Astrocyte of the cerebellum (primary cell): ENCODE measurements around the gene ACYP2.
"Not testable (repeated sequence)": the region's sequence is repeated elsewhere in the genome, so short reads cannot be mapped to it uniquely, and the experiment has no call there.

Experiments used
- DNase-seq: peaks from one replicate; pipeline ENCODE4 v3.0.0-alpha.2; 2011; ENCODE audit warnings: low read depth
- H3K4me3 ChIP-seq: 2 replicates; pipeline ENCODE4 v1.5.1; 2011; ENCODE audit warnings: mild to moderate bottlenecking, low read depth, low read length, moderate library complexity
- CTCF ChIP-seq: IDR thresholded peaks from 2 replicates; pipeline ENCODE4 v1.5.1; 2012; ENCODE audit warnings: low read length, low read depth, moderate library complexity, mild to moderate bottlenecking; ENCODE audit errors: missing control alignments
- in situ Hi-C: cut with HindIII; loops from 2 replicates; pipeline ENCODE4 v1.10.0; 2017; ENCODE audit warnings: low sequenced_read_pairs

The ACYP2 gene

GRCh38 chr2:54261537-54261936 lies 146.1 kb downstream of the ACYP2 start:
- in situ Hi-C loops: no loop called here
- no peak overlapping the region for H3K4me3 ChIP-seq
- DNase-seq: no peak
- TF ChIP-seq CTCF: no peak

- TF ChIP-seq CTCF: no peak
- in situ Hi-C loops: no loop called here
- H3K4me3 ChIP-seq: no peak overlapping the region
- DNase-seq: no peak
These were observed 146.8 kb downstream of the ACYP2 start for GRCh38 chr2:54262015-54262765.

GRCh38 chr2:54265081-54265480 lies 149.7 kb downstream of the ACYP2 start:
- DNase-seq, H3K4me3 ChIP-seq, in situ Hi-C loops: not testable (repeated sequence)

- in situ Hi-C loops: no loop called here
- TF ChIP-seq CTCF: no peak
- DNase-seq: peak; percentile 4
- H3K4me3 ChIP-seq: no peak overlapping the region
These were observed 152.2 kb downstream of the ACYP2 start for GRCh38 chr2:54267577-54267976.

- no peak for DNase-seq
- in situ Hi-C loops: no loop called here
- H3K4me3 ChIP-seq: no peak overlapping the region
- no peak for TF ChIP-seq CTCF
These were observed 155.8 kb downstream of the ACYP2 start for GRCh38 chr2:54271189-54271588.

- no peak for TF ChIP-seq CTCF
These were observed 156.6 kb downstream of the ACYP2 start for GRCh38 chr2:54271843-54272627.

GRCh38 chr2:54274781-54275242 lies 159.4 kb downstream of the ACYP2 start:
- in situ Hi-C loops: no loop called here
- TF ChIP-seq CTCF: no peak
- DNase-seq: peak; percentile 11
- H3K4me3 ChIP-seq: no peak overlapping the region

More at GRCh38 chr2:54271843-54272627, 156.6 kb downstream of the ACYP2 start:
- in situ Hi-C loops: no loop called here
- no peak overlapping the region for H3K4me3 ChIP-seq
- DNase-seq: no peak
